ENCODE measurements around the gene TUBB3. TPM values are rescaled to one million over a fixed set of nuclear protein-coding genes. Genes with fewer than 3 reads are reported as not detected.

The TUBB3 gene
- total and polyA plus RNA-seq, 9 of the 15 experiments (the other 6 are each of a cell fraction or from before 2014, with no cell fraction given): 0.18 to 12.5 (median 5.0) TPM

GRCh38 chr16:89917773-89918452, 5.2 kb upstream of the TUBB3 start (continued):
- TF ChIP-seq, protein P1, sequence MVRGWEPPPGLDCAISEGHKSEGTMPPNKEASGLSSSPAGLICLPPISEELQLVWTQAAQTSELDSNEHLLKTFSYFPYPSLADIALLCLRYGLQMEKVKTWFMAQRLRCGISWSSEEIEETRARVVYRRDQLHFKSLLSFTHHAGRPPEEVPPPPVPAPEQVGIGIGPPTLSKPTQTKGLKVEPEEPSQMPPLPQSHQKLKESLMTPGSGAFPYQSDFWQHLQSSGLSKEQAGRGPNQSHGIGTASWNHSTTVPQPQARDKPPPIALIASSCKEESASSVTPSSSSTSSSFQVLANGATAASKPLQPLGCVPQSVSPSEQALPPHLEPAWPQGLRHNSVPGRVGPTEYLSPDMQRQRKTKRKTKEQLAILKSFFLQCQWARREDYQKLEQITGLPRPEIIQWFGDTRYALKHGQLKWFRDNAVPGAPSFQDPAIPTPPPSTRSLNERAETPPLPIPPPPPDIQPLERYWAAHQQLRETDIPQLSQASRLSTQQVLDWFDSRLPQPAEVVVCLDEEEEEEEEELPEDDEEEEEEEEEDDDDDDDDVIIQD (CRISPR knock-in tag; IDR thresholded peaks at IDR 0.05): no peak
- TF ChIP-seq TEAD1 (CRISPR knock-in tag; IDR thresholded peaks at IDR 0.05): 0 out of 4 replicates have a peak, but pooled peaks of 1 of the 2 experiments have one; percentile 29
- TF ChIP-seq, protein P2, sequence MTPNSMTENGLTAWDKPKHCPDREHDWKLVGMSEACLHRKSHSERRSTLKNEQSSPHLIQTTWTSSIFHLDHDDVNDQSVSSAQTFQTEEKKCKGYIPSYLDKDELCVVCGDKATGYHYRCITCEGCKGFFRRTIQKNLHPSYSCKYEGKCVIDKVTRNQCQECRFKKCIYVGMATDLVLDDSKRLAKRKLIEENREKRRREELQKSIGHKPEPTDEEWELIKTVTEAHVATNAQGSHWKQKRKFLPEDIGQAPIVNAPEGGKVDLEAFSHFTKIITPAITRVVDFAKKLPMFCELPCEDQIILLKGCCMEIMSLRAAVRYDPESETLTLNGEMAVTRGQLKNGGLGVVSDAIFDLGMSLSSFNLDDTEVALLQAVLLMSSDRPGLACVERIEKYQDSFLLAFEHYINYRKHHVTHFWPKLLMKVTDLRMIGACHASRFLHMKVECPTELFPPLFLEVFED (CRISPR knock-in tag; conservative IDR thresholded peaks at IDR 0.05): no peak
- TF ChIP-seq NR2C2 (CRISPR knock-in tag; IDR thresholded peaks at IDR 0.05): peak; percentile 33; the same call in 1 of the 2 replicates
- TF ChIP-seq NR2C2 (tag; IDR thresholded peaks at IDR 0.05): no peak
- TF ChIP-seq POLR2B (IDR thresholded peaks at IDR 0.05; ENCODE audit: low read depth, partially characterized antibody): no peak
- no peak for TF ChIP-seq RBM15 (IDR thresholded peaks at IDR 0.05; ENCODE audit: insufficient read depth, low read length)
- no peak for TF ChIP-seq ZFP1 (CRISPR knock-in tag; IDR thresholded peaks at IDR 0.05)
- TF ChIP-seq ETS1 (conservative IDR thresholded peaks at IDR 0.05; ENCODE audit: control insufficient read depth, low read depth, low read length): no peak
- TF ChIP-seq TCF3 (CRISPR knock-in tag; IDR thresholded peaks at IDR 0.05): no peak
- TF ChIP-seq CREB3 (tag; conservative IDR thresholded peaks at IDR 0.05; ENCODE audit: low read depth): no peak
- no peak for TF ChIP-seq FOXM1 (IDR thresholded peaks at IDR 0.05; ENCODE audit: low read depth)
- no peak for TF ChIP-seq FOXM1 (CRISPR knock-in tag; IDR thresholded peaks at IDR 0.05; ENCODE audit: low read depth)
- no peak for TF ChIP-seq TEAD2 (tag; IDR thresholded peaks at IDR 0.05)
- TF ChIP-seq ZNF184 (CRISPR knock-in tag; IDR thresholded peaks at IDR 0.05): no peak
- TF ChIP-seq NKRF (IDR thresholded peaks at IDR 0.05; ENCODE audit: borderline replicate concordance): no peak
- no peak for TF ChIP-seq NFE2 (IDR thresholded peaks at IDR 0.05; ENCODE audit: low read depth)
- no peak for TF ChIP-seq ZNF445 (CRISPR knock-in tag; IDR thresholded peaks at IDR 0.05; ENCODE audit: low read depth)
- no peak for TF ChIP-seq PML (IDR thresholded peaks at IDR 0.05; ENCODE audit: low read length)
- TF ChIP-seq NR4A1 (CRISPR knock-in tag; IDR thresholded peaks at IDR 0.05): no peak
- no peak for TF ChIP-seq NR4A1 (tag; IDR thresholded peaks at IDR 0.05)
- TF ChIP-seq DPF2 (IDR thresholded peaks at IDR 0.05): no peak
- no peak for TF ChIP-seq ZNF232 (CRISPR knock-in tag; IDR thresholded peaks at IDR 0.05)

Data from K562 (cell line).